IMR-90 (cell line): ENCODE results near the gene LDLRAD3. TPM values are rescaled to one million over a fixed set of nuclear protein-coding genes. Genes with fewer than 3 reads are reported as not detected.

Experiments
- ATAC-seq: fragments of 200-7000 bp; cut with Tn5 transposase; 2 replicates; pipeline ENCODE4 v1.9.1; 2020; ENCODE audit warnings: low read depth, mild to moderate bottlenecking, moderate library complexity
- BruUV-seq: library from RNA; stranded (reverse); fragments of 400-500 nt; replicated peaks from 2 replicates; lab custom pipeline; 2021; lab: Mats Ljungman, UMichigan
- CTCF ChIA-PET: fragments of 300-600 bp; formaldehyde crosslinking; extraction: SDS; loops from one replicate; lab custom pipeline; 2021; ENCODE audit warnings: antibody characterized with exemption; lab: Yijun Ruan, JAX
- POLR2A ChIA-PET: fragments of 300-600 bp; sonication (Branson Sonifier 250); formaldehyde crosslinking; loops from one replicate; lab custom pipeline; 2022; ENCODE audit warnings: antibody characterized with exemption; ENCODE audit not compliant: unreplicated experiment; lab: Charles Lee
- DNase-seq: peaks from one replicate; pipeline ENCODE4 v3.0.0; 2013
- H2AFZ ChIP-seq: replicated peaks from 2 replicates; pipeline ENCODE3; 2013; ENCODE audit warnings: low read length, mild to moderate bottlenecking; ENCODE audit not compliant: poor library complexity
- H2AK5ac ChIP-seq: 2 replicates; pipeline ENCODE4 v1.6.1; 2013; ENCODE audit warnings: low read depth, low read length, inconsistent platforms
- H2AK9ac ChIP-seq: replicated peaks from 2 replicates; pipeline ENCODE3; 2013; ENCODE audit warnings: mild to moderate bottlenecking, low read depth, low read length, moderate library complexity; ENCODE audit not compliant: poor library complexity
- H2BK120ac ChIP-seq: 2 replicates; pipeline ENCODE4 v1.6.1; 2013; ENCODE audit warnings: low read depth, low read length, inconsistent platforms
- H2BK15ac ChIP-seq: 3 replicates; pipeline ENCODE4 v1.6.1; 2013; ENCODE audit warnings: low read depth, low read length, inconsistent platforms
- H2BK20ac ChIP-seq: 2 replicates; pipeline ENCODE4 v1.6.1; 2013; ENCODE audit warnings: low read depth, mild to moderate bottlenecking, inconsistent platforms, low read length, moderate library complexity
- H2BK5ac ChIP-seq: 2 replicates; pipeline ENCODE4 v1.6.1; 2013; ENCODE audit warnings: mild to moderate bottlenecking, low read depth, low read length, inconsistent platforms; ENCODE audit not compliant: poor library complexity, severe bottlenecking
- H3K14ac ChIP-seq: replicated peaks from 2 replicates; pipeline ENCODE4 v1.6.1; 2013; ENCODE audit warnings: low read depth, low read length, inconsistent platforms
- H3K18ac ChIP-seq: 2 replicates; pipeline ENCODE4 v1.6.1; 2013; ENCODE audit warnings: low read depth, low read length, control low read depth
- H3K23ac ChIP-seq: 2 replicates; pipeline ENCODE4 v1.6.1; 2013; ENCODE audit warnings: low read depth, low read length, inconsistent platforms
- H3K27ac ChIP-seq: 2 replicates; pipeline ENCODE4 v1.5.1; 2013; ENCODE audit warnings: mild to moderate bottlenecking, control low read depth, low read length; ENCODE audit not compliant: insufficient read depth
- H3K27me3 ChIP-seq: 2 replicates; pipeline ENCODE4 v1.6.1; 2013; ENCODE audit warnings: low read length; ENCODE audit not compliant: control insufficient read depth, insufficient read depth
- H3K36me3 ChIP-seq: 2 replicates; pipeline ENCODE4 v1.6.1; 2013; ENCODE audit warnings: low read length, mixed read lengths; ENCODE audit not compliant: control insufficient read depth, insufficient read depth
- H3K4ac ChIP-seq: 2 replicates; pipeline ENCODE4 v1.6.1; 2013; ENCODE audit warnings: low read depth, low read length, inconsistent platforms
- H3K4me1 ChIP-seq: 2 replicates; pipeline ENCODE4 v1.6.1; 2013; ENCODE audit warnings: low read length, mixed read lengths; ENCODE audit not compliant: control insufficient read depth, insufficient read depth
- H3K4me2 ChIP-seq: 2 replicates; pipeline ENCODE4 v1.6.1; 2013; ENCODE audit warnings: low read depth, mild to moderate bottlenecking, control low read depth, low read length, moderate library complexity
- H3K4me3 ChIP-seq: 2 replicates; pipeline ENCODE4 v1.5.1; 2013; ENCODE audit warnings: low read depth, mild to moderate bottlenecking, control low read depth, low read length, moderate library complexity; ENCODE audit not compliant: insufficient read depth
- H3K56ac ChIP-seq: 2 replicates; pipeline ENCODE4 v1.6.1; 2013; ENCODE audit warnings: low read length, inconsistent platforms; ENCODE audit not compliant: insufficient read depth; ENCODE audit errors: extremely low read depth
- H3K79me1 ChIP-seq, 2 experiments: 2 replicates each; pipeline ENCODE4 v1.6.1; 2013; ENCODE audit warnings: low read length in 2 of 2, inconsistent platforms in 1 of 2, low read depth in 1 of 2
- H3K9ac ChIP-seq: 2 replicates; pipeline ENCODE4 v1.6.1; 2013; ENCODE audit warnings: low read depth, low read length, control low read depth
- H3K9me1 ChIP-seq: 2 replicates; pipeline ENCODE4 v1.6.1; 2013; ENCODE audit warnings: low read length, inconsistent platforms; ENCODE audit not compliant: insufficient read depth
- H3K9me3 ChIP-seq: 2 replicates; pipeline ENCODE4 v1.6.1; 2013; ENCODE audit warnings: low read length; ENCODE audit not compliant: control insufficient read depth, insufficient read depth
- H4K20me1 ChIP-seq: 2 replicates; pipeline ENCODE4 v1.6.1; 2013; ENCODE audit warnings: low read length, inconsistent platforms; ENCODE audit not compliant: insufficient read depth
- H4K5ac ChIP-seq: 2 replicates; pipeline ENCODE4 v1.6.1; 2013; ENCODE audit warnings: mild to moderate bottlenecking, low read depth, low read length, control low read depth
- H4K8ac ChIP-seq, 2 experiments: 2 replicates each; pipeline ENCODE4 v1.6.1; 2013; ENCODE audit warnings: low read depth in 2 of 2, low read length in 2 of 2, control low read depth in 1 of 2, inconsistent platforms in 1 of 2
- H4K91ac ChIP-seq: 2 replicates; pipeline ENCODE4 v1.6.1; 2013; ENCODE audit warnings: low read depth, low read length, inconsistent platforms; ENCODE audit not compliant: insufficient read depth
- BHLHE40 ChIP-seq: fragments of 150-350 bp; IDR thresholded peaks from 2 replicates; pipeline ENCODE4 v1.6.1; 2016; ENCODE audit warnings: mild to moderate bottlenecking, low read depth, low read length
- ELK1 ChIP-seq: fragments of 150-350 bp; IDR thresholded peaks from 2 replicates; pipeline ENCODE4 v1.6.1; 2016; ENCODE audit warnings: low read depth, mild to moderate bottlenecking, low read length, moderate library complexity, borderline replicate concordance
- MXI1 ChIP-seq: IDR thresholded peaks from 2 replicates; pipeline ENCODE4 v1.6.1; 2012; ENCODE audit warnings: low read depth, mild to moderate bottlenecking, low read length, moderate library complexity, borderline replicate concordance
- POLR2A ChIP-seq: IDR thresholded peaks from 2 replicates; pipeline ENCODE4 v1.6.1; 2012; ENCODE audit warnings: mild to moderate bottlenecking, low read depth, low read length
- RAD21 ChIP-seq: IDR thresholded peaks from 2 replicates; pipeline ENCODE4 v1.6.1; 2012; ENCODE audit warnings: low read length, improper control_type of control experiment
- RFX5 ChIP-seq: IDR thresholded peaks from 2 replicates; pipeline ENCODE4 v1.8.0; 2012; ENCODE audit warnings: low read depth, mild to moderate bottlenecking, low read length, moderate library complexity
- WGBS, 2 experiments: methylation state at CpG; one replicate each; pipeline versions ENCODE4 v1.1.5 to v1.1.7; 2013; ENCODE audit warnings: missing lambda C conversion rate in 2 of 2; ENCODE audit not compliant: insufficient read length in 1 of 2; ENCODE audit errors: extremely low coverage in 2 of 2; 5-methylcytosine and 5-hydroxymethylcytosine counted together
- dilution Hi-C: fragments of 300-500 bp; cut with HindIII; formaldehyde crosslinking; loops from one replicate; pipeline ENCODE4 v1.14.3; 2018; ENCODE audit warnings: low sequenced_read_pairs; ENCODE audit not compliant: unreplicated experiment
- in situ Hi-C: fragments of 300-500 bp; cut with MboI; formaldehyde crosslinking; loops from 3 replicates; pipeline ENCODE4 v1.14.3; 2019; ENCODE audit warnings: low sequenced_read_pairs, inconsistent platforms, mixed read lengths
- intact Hi-C: fragments of 100-400 bp; cut with micrococcal nuclease; formaldehyde crosslinking; loops from 2 replicates; pipeline ENCODE4 v1.10.0; 2022
- polyA plus RNA-seq, 3 experiments: library from polyadenylated mRNA; depleted of rRNA; stranded (reverse); fragments of >200 nt; gene quantifications; 2 replicates each; pipeline ENCODE4 v1.2.3, GENCODE V29; 2012; ENCODE audit warnings: low replicate concordance in 1 of 3
- total RNA-seq: library from RNA; depleted of rRNA; stranded (reverse); fragments of >200 nt; gene quantifications from 2 replicates; pipeline ENCODE4 v1.2.3, GENCODE V29; 2012
- TF ChIP-seq, protein P1 (sequence below): conservative IDR thresholded peaks from 2 replicates; pipeline ENCODE4 v1.5.1; 2012; ENCODE audit warnings: mild to moderate bottlenecking, low read depth, low read length, improper control_type of control experiment

Gene LDLRAD3
- total and polyA plus RNA-seq, 2 of the 4 experiments (the other 2 are of a cell fraction), result 2.7 to 6.4 TPM

- no peak overlapping the region for H2BK15ac ChIP-seq
- no peak overlapping the region for H2BK5ac ChIP-seq
- H3K36me3 ChIP-seq, result no peaks in the 10 kb centered on the region
- no TSS peak for BruUV-seq
- H3K27ac ChIP-seq, result no peak overlapping the region
- H4K5ac ChIP-seq, result no peak overlapping the region
- no peak overlapping the region for H3K4ac ChIP-seq
- in situ Hi-C loops (no loop called here), intact Hi-C loops (no loop called here), dilution Hi-C loops (no loop called here)
- POLR2A ChIA-PET, result no interaction called here
- H3K79me1 ChIP-seq, result no peaks in the 10 kb centered on the region; a peak in 1 of 4 replicates
- H3K4me2 ChIP-seq, result no peak overlapping the region
- WGBS, 2 experiments, result 92% methylated on average over 5 of the region's 12 CpGs; no CpG with 5 or more reads in 1 of the 2 experiments
- no peak overlapping the region for H2AFZ ChIP-seq
- no peak overlapping the region for H4K91ac ChIP-seq
- H2AK5ac ChIP-seq, result no peak overlapping the region
- H3K56ac ChIP-seq, result no peak overlapping the region
- no peak for ATAC-seq
- H3K9ac ChIP-seq, result no peak overlapping the region
- H4K20me1 ChIP-seq, result no peaks in the 10 kb centered on the region
- no peak overlapping the region for H2AK9ac ChIP-seq
- no peaks in the 10 kb centered on the region for H3K4me1 ChIP-seq
- no peak for DNase-seq
- H3K9me1 ChIP-seq, result no peaks in the 10 kb centered on the region; the same call in 1 of the 2 replicates
- H4K8ac ChIP-seq, result no peak overlapping the region
- H2BK20ac ChIP-seq, result no peak overlapping the region
- no peak for TF ChIP-seq MXI1
- TF ChIP-seq POLR2A, result no peak
- TF ChIP-seq ELK1, result no peak
- no peak for TF ChIP-seq BHLHE40
- TF ChIP-seq, protein P1, sequence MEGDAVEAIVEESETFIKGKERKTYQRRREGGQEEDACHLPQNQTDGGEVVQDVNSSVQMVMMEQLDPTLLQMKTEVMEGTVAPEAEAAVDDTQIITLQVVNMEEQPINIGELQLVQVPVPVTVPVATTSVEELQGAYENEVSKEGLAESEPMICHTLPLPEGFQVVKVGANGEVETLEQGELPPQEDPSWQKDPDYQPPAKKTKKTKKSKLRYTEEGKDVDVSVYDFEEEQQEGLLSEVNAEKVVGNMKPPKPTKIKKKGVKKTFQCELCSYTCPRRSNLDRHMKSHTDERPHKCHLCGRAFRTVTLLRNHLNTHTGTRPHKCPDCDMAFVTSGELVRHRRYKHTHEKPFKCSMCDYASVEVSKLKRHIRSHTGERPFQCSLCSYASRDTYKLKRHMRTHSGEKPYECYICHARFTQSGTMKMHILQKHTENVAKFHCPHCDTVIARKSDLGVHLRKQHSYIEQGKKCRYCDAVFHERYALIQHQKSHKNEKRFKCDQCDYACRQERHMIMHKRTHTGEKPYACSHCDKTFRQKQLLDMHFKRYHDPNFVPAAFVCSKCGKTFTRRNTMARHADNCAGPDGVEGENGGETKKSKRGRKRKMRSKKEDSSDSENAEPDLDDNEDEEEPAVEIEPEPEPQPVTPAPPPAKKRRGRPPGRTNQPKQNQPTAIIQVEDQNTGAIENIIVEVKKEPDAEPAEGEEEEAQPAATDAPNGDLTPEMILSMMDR, result no peak
- no peak for TF ChIP-seq RFX5
- no peak for TF ChIP-seq RAD21
- CTCF ChIA-PET, result interaction anchor here (0.9 kb wide), 1 partner anchor 23 kb away, joined by 3 read pairs; no protein-coding TSS in a partner anchor
- H3K14ac ChIP-seq, result no peak overlapping the region
- H3K9me3 ChIP-seq, result no peaks in the 10 kb centered on the region
- H3K23ac ChIP-seq, result no peak overlapping the region
- no peaks in the 10 kb centered on the region for H3K27me3 ChIP-seq
- H3K4me3 ChIP-seq, result no peak overlapping the region
- H3K18ac ChIP-seq, result no peak overlapping the region
- H2BK120ac ChIP-seq, result no peak overlapping the region
Observed at GRCh38 chr11:36108881-36109589, 165.2 kb downstream of the LDLRAD3 start.
